Femur (tissue), 1 donor: ENCODE data around the gene NUS1.
"Not testable (repeated sequence)": the region's sequence is repeated elsewhere in the genome, so short reads cannot be mapped to it uniquely, and the experiment has no call there.

Experiments used
- DNase-seq: peaks from one replicate; pipeline ENCODE4 v3.0.0-alpha.2; 2017

Gene NUS1

GRCh38 chr6:117674991-117675657, at the start of gene NUS1:
Gene NUS1 (plus strand): TSS chr6:117675469. CDS start chr6:117675671, 202 bp downstream.
- DNase-seq = peak; percentile 99

- DNase-seq = no peak
These were observed 47.7 kb upstream of the NUS1 start for GRCh38 chr6:117627533-117627932.

GRCh38 chr6:117629119-117629660, 46.1 kb upstream of the NUS1 start:
- no peak for DNase-seq

- DNase-seq = no peak
These were observed 37.5 kb upstream of the NUS1 start for GRCh38 chr6:117637770-117638169.

GRCh38 chr6:117642976-117643375, 32.3 kb upstream of the NUS1 start:
- no peak for DNase-seq

GRCh38 chr6:117651984-117652383, 23.3 kb upstream of the NUS1 start:
- DNase-seq = not testable (repeated sequence)

GRCh38 chr6:117653949-117654348, 21.3 kb upstream of the NUS1 start:
- DNase-seq = no peak

- no peak for DNase-seq
These were observed 19.9 kb upstream of the NUS1 start for GRCh38 chr6:117655380-117655779.

GRCh38 chr6:117666881-117667280, 8.4 kb upstream of the NUS1 start:
- DNase-seq = no peak

- DNase-seq = no peak
These were observed 6.5 kb upstream of the NUS1 start for GRCh38 chr6:117668736-117669135.

GRCh38 chr6:117674503-117674902, 766 bp upstream of the NUS1 start:
- DNase-seq = no peak

- not testable (repeated sequence) for DNase-seq
These were observed 511 bp downstream of the NUS1 start for GRCh38 chr6:117675658-117676301.

GRCh38 chr6:117676577-117677218, 1.4 kb downstream of the NUS1 start:
- DNase-seq = no peak

- DNase-seq = no peak
These were observed 2.4 kb downstream of the NUS1 start for GRCh38 chr6:117677553-117678141.

GRCh38 chr6:117681162-117681741, 6.0 kb downstream of the NUS1 start:
- DNase-seq = no peak

GRCh38 chr6:117684749-117685148, 9.5 kb downstream of the NUS1 start:
- no peak for DNase-seq

- DNase-seq = no peak
These were observed 10.1 kb downstream of the NUS1 start for GRCh38 chr6:117685359-117685758.

GRCh38 chr6:117687021-117687648, 11.9 kb downstream of the NUS1 start:
- DNase-seq = no peak

- not testable (repeated sequence) for DNase-seq
These were observed 14.3 kb downstream of the NUS1 start for GRCh38 chr6:117689584-117689983.

GRCh38 chr6:117706504-117706903, 31.2 kb downstream of the NUS1 start:
- no peak for DNase-seq

GRCh38 chr6:117706936-117707509, 31.8 kb downstream of the NUS1 start:
- not testable (repeated sequence) for DNase-seq

GRCh38 chr6:117711369-117711768, 36.1 kb downstream of the NUS1 start:
- DNase-seq = no peak
